ENCODE data around the gene NEUROG1. TPM values are rescaled to one million over a fixed set of nuclear protein-coding genes. Genes with fewer than 3 reads are reported as not detected.

The NEUROG1 gene
- polyA plus RNA-seq, 1 donor from 2014 or later, result not detected

- H3K79me2 ChIP-seq (replicated peaks; ENCODE audit: insufficient read depth, low read length), result no peaks in the 10 kb centered on the region
- no peak overlapping the region for H3K27ac ChIP-seq (ENCODE audit: low read length)
- H3K9me3 ChIP-seq (ENCODE audit: low read length), result no peaks in the 10 kb centered on the region
- TF ChIP-seq CTCF (IDR thresholded peaks at IDR 0.05; ENCODE audit: poor library complexity, severe bottlenecking), result no peak
- TF ChIP-seq MXI1 (conservative IDR thresholded peaks at IDR 0.05; ENCODE audit: poor library complexity, severe bottlenecking), result no peak
- TF ChIP-seq EZH2 (IDR thresholded peaks at IDR 0.05; ENCODE audit: borderline replicate concordance, insufficient read depth, low read length, poor library complexity, severe bottlenecking), result no peak
- TF ChIP-seq REST (IDR thresholded peaks at IDR 0.05; ENCODE audit: borderline replicate concordance), result no peak
- no peak for TF ChIP-seq EP300 (conservative IDR thresholded peaks at IDR 0.05; ENCODE audit: poor library complexity, severe bottlenecking)
- TF ChIP-seq RAD21 (conservative IDR thresholded peaks at IDR 0.05), result no peak
- no peak for TF ChIP-seq TAF1 (IDR thresholded peaks at IDR 0.05; ENCODE audit: low read depth)
- TF ChIP-seq SMC3 (conservative IDR thresholded peaks at IDR 0.05; ENCODE audit: poor library complexity), result no peak
- TF ChIP-seq POLR2AphosphoS5 (IDR thresholded peaks at IDR 0.05), result no peak
- no peaks in the 10 kb centered on the region for H3F3A ChIP-seq (ENCODE audit: insufficient read depth, low read length, poor library complexity, severe bottlenecking)
- no peak overlapping the region for H3K4me3 ChIP-seq (ENCODE audit: low read length)
- H3K27me3 ChIP-seq (ENCODE audit: insufficient read depth, low read depth, low read length), result peaks cover 58% of the 10 kb centered on the region
- no peaks in the 10 kb centered on the region for H4K20me1 ChIP-seq (ENCODE audit: insufficient read depth)
- no peaks in the 10 kb centered on the region for H3K9me2 ChIP-seq (ENCODE audit: insufficient read depth, low read length)
- no peaks in the 10 kb centered on the region for H3K36me3 ChIP-seq (ENCODE audit: insufficient read depth, low read length)
- H3K4me2 ChIP-seq (ENCODE audit: low read length), result no peak overlapping the region
- H2AFZ ChIP-seq (ENCODE audit: low read depth, low read length), result no peak overlapping the region
- H3K9ac ChIP-seq (ENCODE audit: low read length), result no peak overlapping the region
Observed at GRCh38 chr5:135492319-135492626, 43.5 kb downstream of the NEUROG1 start.

DNA sequence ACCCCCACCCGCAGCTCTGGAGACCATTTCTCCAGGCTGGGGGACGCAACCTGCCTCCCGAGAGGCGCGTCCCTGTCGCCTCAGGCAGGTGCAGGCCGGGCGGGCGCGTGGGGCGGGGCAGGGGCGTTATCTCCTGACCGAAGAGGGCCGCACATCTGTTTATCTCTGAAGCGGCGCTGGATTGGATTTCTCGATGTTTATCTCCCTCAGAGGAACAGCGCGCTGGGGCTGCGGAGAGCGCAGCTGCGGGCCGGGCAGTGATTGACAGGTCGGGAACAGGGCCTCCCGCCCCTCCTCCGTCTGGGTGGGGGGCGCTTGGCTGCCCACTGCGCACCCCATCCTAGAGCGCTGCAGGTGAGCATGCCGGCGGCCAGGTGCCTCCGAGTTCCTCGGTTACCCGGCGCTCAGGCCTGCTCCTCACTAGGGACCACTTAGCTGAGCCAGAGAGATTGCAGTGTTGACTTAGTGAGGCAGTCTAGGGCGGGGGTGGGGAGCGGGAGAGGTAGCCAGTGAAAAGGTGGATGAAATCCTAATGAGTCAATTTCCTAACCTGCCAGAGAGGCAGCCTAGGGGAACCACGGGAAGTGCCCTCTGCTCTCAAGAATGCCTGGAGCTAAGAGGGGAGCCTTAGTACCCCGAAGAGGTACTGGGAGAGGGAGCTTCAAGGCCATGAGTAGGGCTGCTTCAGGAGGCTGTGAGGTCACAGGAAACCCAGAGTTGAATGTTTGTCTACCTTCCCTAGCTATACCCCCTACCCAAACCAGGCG lies 44.0 kb downstream of the NEUROG1 start:
- Histone ChIP-seq H3K36me3 (ENCODE audit: insufficient read depth, low read length) (no peaks in the 10 kb centered on the region), H3K27ac (ENCODE audit: low read length) (no peak overlapping the region), H3K9me3 (ENCODE audit: low read length) (no peaks in the 10 kb centered on the region), H3K79me2 (replicated peaks; ENCODE audit: insufficient read depth, low read length) (no peaks in the 10 kb centered on the region), H3K27me3 (ENCODE audit: insufficient read depth, low read depth, low read length) (peaks cover 56% of the 10 kb centered on the region), H4K20me1 (ENCODE audit: insufficient read depth) (no peaks in the 10 kb centered on the region), H3K4me2 (ENCODE audit: low read length) (no peak overlapping the region), H3F3A (ENCODE audit: insufficient read depth, low read length, poor library complexity, severe bottlenecking) (no peaks in the 10 kb centered on the region), H3K9me2 (ENCODE audit: insufficient read depth, low read length) (no peaks in the 10 kb centered on the region), H3K4me3 (ENCODE audit: low read length) (peak overlapping the region; percentile 44), H3K9ac (ENCODE audit: low read length) (no peak overlapping the region), H2AFZ (ENCODE audit: low read depth, low read length) (no peak overlapping the region)
- TF ChIP-seq POLR2AphosphoS5 (IDR thresholded peaks at IDR 0.05) (no peak), RAD21 (conservative IDR thresholded peaks at IDR 0.05) (no peak), SMC3 (conservative IDR thresholded peaks at IDR 0.05; ENCODE audit: poor library complexity) (no peak), MXI1 (conservative IDR thresholded peaks at IDR 0.05; ENCODE audit: poor library complexity, severe bottlenecking) (no peak), CTCF (IDR thresholded peaks at IDR 0.05; ENCODE audit: poor library complexity, severe bottlenecking) (no peak), REST (IDR thresholded peaks at IDR 0.05; ENCODE audit: borderline replicate concordance) (no peak), EP300 (conservative IDR thresholded peaks at IDR 0.05; ENCODE audit: poor library complexity, severe bottlenecking) (no peak), EZH2 (IDR thresholded peaks at IDR 0.05; ENCODE audit: borderline replicate concordance, insufficient read depth, low read length, poor library complexity, severe bottlenecking) (no peak), TAF1 (IDR thresholded peaks at IDR 0.05; ENCODE audit: low read depth) (no peak)
